Ovary (tissue), 3 donors: ENCODE measurements around the gene IGFBP3.

Experiments used
- EP300 ChIP-seq: sonication (generic); formaldehyde crosslinking; IDR thresholded peaks from one replicate; pipeline ENCODE4 v1.6.1; 2017; ENCODE audit warnings: antibody characterized with exemption
- POLR2A ChIP-seq: fragments of 450-650 bp; IDR thresholded peaks from one replicate; pipeline ENCODE4 v1.6.1; 2017; ENCODE audit warnings: antibody characterized with exemption, mild to moderate bottlenecking, moderate library complexity
- TF ChIP-seq, protein P1 (sequence below), 3 donors: fragments of 450-650 bp in 2 of 3; fragments of 200-600 bp in 1 of 3; IDR thresholded peaks; one replicate each; pipeline versions ENCODE4 v1.5.1 to v1.8.0; 2016 to 2022; ENCODE audit warnings: antibody characterized with exemption in 3 of 3, mild to moderate bottlenecking in 1 of 3
- donor health status: DM: no; HTN: no; CAD: no.

GRCh38 chr7:45968312-45968711, 47.2 kb upstream of the IGFBP3 start:
- TF ChIP-seq, protein P1, sequence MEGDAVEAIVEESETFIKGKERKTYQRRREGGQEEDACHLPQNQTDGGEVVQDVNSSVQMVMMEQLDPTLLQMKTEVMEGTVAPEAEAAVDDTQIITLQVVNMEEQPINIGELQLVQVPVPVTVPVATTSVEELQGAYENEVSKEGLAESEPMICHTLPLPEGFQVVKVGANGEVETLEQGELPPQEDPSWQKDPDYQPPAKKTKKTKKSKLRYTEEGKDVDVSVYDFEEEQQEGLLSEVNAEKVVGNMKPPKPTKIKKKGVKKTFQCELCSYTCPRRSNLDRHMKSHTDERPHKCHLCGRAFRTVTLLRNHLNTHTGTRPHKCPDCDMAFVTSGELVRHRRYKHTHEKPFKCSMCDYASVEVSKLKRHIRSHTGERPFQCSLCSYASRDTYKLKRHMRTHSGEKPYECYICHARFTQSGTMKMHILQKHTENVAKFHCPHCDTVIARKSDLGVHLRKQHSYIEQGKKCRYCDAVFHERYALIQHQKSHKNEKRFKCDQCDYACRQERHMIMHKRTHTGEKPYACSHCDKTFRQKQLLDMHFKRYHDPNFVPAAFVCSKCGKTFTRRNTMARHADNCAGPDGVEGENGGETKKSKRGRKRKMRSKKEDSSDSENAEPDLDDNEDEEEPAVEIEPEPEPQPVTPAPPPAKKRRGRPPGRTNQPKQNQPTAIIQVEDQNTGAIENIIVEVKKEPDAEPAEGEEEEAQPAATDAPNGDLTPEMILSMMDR (IDR thresholded peaks at IDR 0.05) = no peak
- TF ChIP-seq EP300 = no peak
- no peak for TF ChIP-seq POLR2A
